Sigmoid colon (tissue), 7 donors: ENCODE results near the gene CD200R1. TPM values are rescaled to one million over a fixed set of nuclear protein-coding genes. Genes with fewer than 3 reads are reported as not detected.

ENCODE experiments used
- DNase-seq: peaks from one replicate; pipeline ENCODE4 v3.0.0-alpha.2; 2019
- H3K27ac ChIP-seq, 4 donors: fragments of 200-600 bp; sonication (generic); one replicate each; pipeline ENCODE4 v1.5.1; 2016 to 2019; ENCODE audit warnings: mild to moderate bottlenecking in 1 of 4
- H3K27me3 ChIP-seq, 3 donors: fragments of 200-600 bp; sonication (generic); one replicate each; pipeline ENCODE4 v1.5.1; 2019; ENCODE audit warnings: mild to moderate bottlenecking in 1 of 3
- H3K36me3 ChIP-seq, 4 donors: fragments of 200-600 bp; sonication (generic); one replicate each; pipeline ENCODE4 v1.5.1; 2016 to 2019
- H3K4me1 ChIP-seq, 4 donors: fragments of 200-600 bp; sonication (generic); one replicate each; pipeline ENCODE4 v1.5.1; 2017 to 2019
- H3K4me3 ChIP-seq, 4 donors: fragments of 200-600 bp; sonication (generic); one replicate each; pipeline ENCODE4 v1.5.1; 2017 to 2019; ENCODE audit warnings: mild to moderate bottlenecking in 2 of 4, moderate library complexity in 1 of 4
- H3K9me3 ChIP-seq, 4 donors: fragments of 200-600 bp in 3 of 4; sonication (generic) in 3 of 4; one replicate each; pipeline versions ENCODE4 v1.5.1 to v1.6.1; 2013 to 2019
- EP300 ChIP-seq, 4 donors: sonication (generic); formaldehyde crosslinking; IDR thresholded peaks; one replicate each; pipeline ENCODE4 v1.6.1; 2017; ENCODE audit warnings: antibody characterized with exemption in 4 of 4
- POLR2A ChIP-seq, 2 donors: fragments of 450-650 bp; IDR thresholded peaks; one replicate each; pipeline ENCODE4 v1.6.1; 2016; ENCODE audit warnings: antibody characterized with exemption in 2 of 2, mild to moderate bottlenecking in 2 of 2, moderate library complexity in 2 of 2
- POLR2AphosphoS5 ChIP-seq, 4 donors: sonication (generic); formaldehyde crosslinking; IDR thresholded peaks; one replicate each; pipeline ENCODE4 v1.6.1; 2017; ENCODE audit warnings: antibody characterized with exemption in 4 of 4
- WGBS, 2 donors: extraction: QIAGEN DNeasy Blood & Tissue Kit; methylation state at CpG; one replicate each; pipeline ENCODE4 v1.1.7; 2013; 5-methylcytosine and 5-hydroxymethylcytosine counted together
- intact Hi-C: fragments of 100-400 bp; cut with DNase I; formaldehyde crosslinking; loops from one replicate; pipeline ENCODE4 v1.15.1; 2023
- polyA plus RNA-seq, 3 donors: library from polyadenylated mRNA; stranded (reverse); fragments of 200-250 nt; gene quantifications; one replicate each; pipeline ENCODE4 v1.2.3, GENCODE V29; 2013
- total RNA-seq, 4 donors: library from RNA; depleted of rRNA; stranded (reverse); fragments of >200 nt; gene quantifications; one replicate each; pipeline ENCODE4 v1.1.0, GENCODE V29; 2016
- TF ChIP-seq, protein P1 (sequence below), 4 experiments: fragments of 450-650 bp in 3 of 4; fragments of 200-600 bp in 1 of 4; IDR thresholded peaks; one replicate each; pipeline ENCODE4 v1.5.1; 2016 to 2019; ENCODE audit warnings: antibody characterized with exemption in 4 of 4, mild to moderate bottlenecking in 3 of 4, moderate library complexity in 2 of 4
- donor health status: healthy with polysubstance abuse.
- donor health status: Bipolar disorder and iron deficiency.
- donor health status: healthy.

Gene CD200R1
- total and polyA plus RNA-seq, 7 donors = 0.60 to 5.0 (median 1.1) TPM; not detected in 1

GRCh38 chr3:112972158-112972557 lies 2.7 kb downstream of the CD200R1 start:
- no peak overlapping the region for H3K27ac ChIP-seq
- intact Hi-C loops = no loop called here
- H3K36me3 ChIP-seq = no peaks in the 10 kb centered on the region
- no peak for DNase-seq
- H3K9me3 ChIP-seq = no peaks in the 10 kb centered on the region
- H3K4me1 ChIP-seq = no peaks in the 10 kb centered on the region
- no peak overlapping the region for H3K4me3 ChIP-seq
- no peak for TF ChIP-seq POLR2AphosphoS5 (IDR thresholded peaks at IDR 0.05)
- TF ChIP-seq, protein P1, sequence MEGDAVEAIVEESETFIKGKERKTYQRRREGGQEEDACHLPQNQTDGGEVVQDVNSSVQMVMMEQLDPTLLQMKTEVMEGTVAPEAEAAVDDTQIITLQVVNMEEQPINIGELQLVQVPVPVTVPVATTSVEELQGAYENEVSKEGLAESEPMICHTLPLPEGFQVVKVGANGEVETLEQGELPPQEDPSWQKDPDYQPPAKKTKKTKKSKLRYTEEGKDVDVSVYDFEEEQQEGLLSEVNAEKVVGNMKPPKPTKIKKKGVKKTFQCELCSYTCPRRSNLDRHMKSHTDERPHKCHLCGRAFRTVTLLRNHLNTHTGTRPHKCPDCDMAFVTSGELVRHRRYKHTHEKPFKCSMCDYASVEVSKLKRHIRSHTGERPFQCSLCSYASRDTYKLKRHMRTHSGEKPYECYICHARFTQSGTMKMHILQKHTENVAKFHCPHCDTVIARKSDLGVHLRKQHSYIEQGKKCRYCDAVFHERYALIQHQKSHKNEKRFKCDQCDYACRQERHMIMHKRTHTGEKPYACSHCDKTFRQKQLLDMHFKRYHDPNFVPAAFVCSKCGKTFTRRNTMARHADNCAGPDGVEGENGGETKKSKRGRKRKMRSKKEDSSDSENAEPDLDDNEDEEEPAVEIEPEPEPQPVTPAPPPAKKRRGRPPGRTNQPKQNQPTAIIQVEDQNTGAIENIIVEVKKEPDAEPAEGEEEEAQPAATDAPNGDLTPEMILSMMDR (IDR thresholded peaks at IDR 0.05) = no peak
- H3K27me3 ChIP-seq = no peaks in the 10 kb centered on the region

GRCh38 chr3:112967828-112968227 lies 7.1 kb downstream of the CD200R1 start:
- peaks cover 0 to 3% (median 0%) of the 10 kb centered on the region in 4 donors for H3K9me3 ChIP-seq
- no peaks in the 10 kb centered on the region for H3K27me3 ChIP-seq
- 31 to 49% methylated on average over 1 of the region's 1 CpG for WGBS, 2 donors
- TF ChIP-seq EP300 (IDR thresholded peaks at IDR 0.05) (no peak), POLR2A (IDR thresholded peaks at IDR 0.05) (no peak), POLR2AphosphoS5 (IDR thresholded peaks at IDR 0.05) (no peak)
- TF ChIP-seq, protein P1 (IDR thresholded peaks at IDR 0.05) = no peak
- no peaks in the 10 kb centered on the region for H3K36me3 ChIP-seq
- no peak overlapping the region for H3K27ac ChIP-seq
- intact Hi-C loops = no loop called here
- H3K4me3 ChIP-seq = no peak overlapping the region
- no peaks in the 10 kb centered on the region for H3K4me1 ChIP-seq
- no peak for DNase-seq

GRCh38 chr3:112967425-112967824 lies 7.5 kb downstream of the CD200R1 start:
- no peaks in the 10 kb centered on the region for H3K4me1 ChIP-seq
- DNase-seq = no peak
- intact Hi-C loops = no loop called here
- H3K4me3 ChIP-seq = no peak overlapping the region
- no peaks in the 10 kb centered on the region for H3K36me3 ChIP-seq
- WGBS, 2 donors = 96% methylated on average over 1 of the region's 1 CpG
- H3K27ac ChIP-seq = no peak overlapping the region
- H3K9me3 ChIP-seq = peaks cover 0 to 3% (median 0%) of the 10 kb centered on the region in 4 donors
- H3K27me3 ChIP-seq = no peaks in the 10 kb centered on the region
- TF ChIP-seq EP300 (IDR thresholded peaks at IDR 0.05) = no peak
- no peak for TF ChIP-seq POLR2A (IDR thresholded peaks at IDR 0.05)
- no peak for TF ChIP-seq POLR2AphosphoS5 (IDR thresholded peaks at IDR 0.05)
- TF ChIP-seq, protein P1 (IDR thresholded peaks at IDR 0.05) = no peak

DNA sequence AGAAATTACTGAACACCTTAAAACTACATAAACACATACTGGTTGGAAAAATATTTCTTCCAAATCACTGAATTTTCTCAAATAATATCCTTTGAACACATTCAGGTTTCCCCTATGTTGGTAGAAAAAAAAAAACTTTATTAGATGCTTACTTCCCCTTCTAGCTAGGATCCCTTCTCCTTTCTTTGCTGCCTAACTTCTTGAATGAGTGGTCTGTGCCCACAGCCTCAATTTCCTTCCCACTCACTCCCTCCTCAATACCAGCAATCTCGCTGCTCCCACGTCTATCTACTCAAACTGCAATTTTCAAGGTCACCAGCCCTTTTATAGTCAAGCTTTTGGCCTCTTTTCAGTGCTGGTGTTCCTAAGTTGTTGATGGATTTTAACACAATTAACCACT lies 8.3 kb downstream of the CD200R1 start:
- Histone ChIP-seq H3K27ac (no peak overlapping the region), H3K4me1 (no peaks in the 10 kb centered on the region), H3K36me3 (no peaks in the 10 kb centered on the region), H3K27me3 (no peaks in the 10 kb centered on the region), H3K4me3 (no peak overlapping the region), H3K9me3 (peaks cover 0 to 3% (median 0%) of the 10 kb centered on the region in 4 donors)
- DNase-seq = no peak
- WGBS, 2 donors = 16 to 27% methylated on average over 2 of the region's 2 CpGs
- intact Hi-C loops = no loop called here
- no peak for TF ChIP-seq POLR2AphosphoS5 (IDR thresholded peaks at IDR 0.05)
- TF ChIP-seq POLR2A (IDR thresholded peaks at IDR 0.05) = no peak
- no peak for TF ChIP-seq EP300 (IDR thresholded peaks at IDR 0.05)
- TF ChIP-seq, protein P1 (IDR thresholded peaks at IDR 0.05) = no peak

DNA sequence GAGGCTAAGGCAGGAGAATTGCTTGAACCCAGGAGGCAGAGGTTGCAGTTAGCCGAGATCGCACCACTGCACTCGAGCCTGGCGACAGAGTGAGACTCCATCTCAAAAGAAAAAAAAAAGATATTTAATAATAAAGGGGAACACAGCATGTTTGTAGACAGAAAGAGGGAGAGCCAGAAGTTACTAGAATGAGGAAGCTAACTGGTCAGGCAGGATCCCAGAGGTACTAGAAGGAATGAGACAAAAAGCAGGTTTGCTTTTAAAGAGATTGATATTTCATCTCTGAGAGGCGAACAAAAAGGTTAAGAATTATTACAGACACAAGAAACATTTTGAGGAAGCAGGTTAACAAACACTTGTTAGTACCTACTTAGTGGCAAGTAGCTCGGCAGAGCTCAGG lies 9.2 kb downstream of the CD200R1 start:
- H3K4me3 ChIP-seq = no peak overlapping the region
- H3K27me3 ChIP-seq = no peaks in the 10 kb centered on the region
- no peak overlapping the region for H3K27ac ChIP-seq
- TF ChIP-seq EP300 (IDR thresholded peaks at IDR 0.05) (no peak), POLR2A (IDR thresholded peaks at IDR 0.05) (no peak)
- DNase-seq = no peak
- H3K4me1 ChIP-seq = no peaks in the 10 kb centered on the region
- peaks cover 0 to 3% (median 0%) of the 10 kb centered on the region in 4 donors for H3K9me3 ChIP-seq
- 89 to 92% methylated on average over 6 of the region's 6 CpGs for WGBS, 2 donors
- intact Hi-C loops = no loop called here
- H3K36me3 ChIP-seq = no peaks in the 10 kb centered on the region
